ENCODE data around the gene DHX34.

DNA sequence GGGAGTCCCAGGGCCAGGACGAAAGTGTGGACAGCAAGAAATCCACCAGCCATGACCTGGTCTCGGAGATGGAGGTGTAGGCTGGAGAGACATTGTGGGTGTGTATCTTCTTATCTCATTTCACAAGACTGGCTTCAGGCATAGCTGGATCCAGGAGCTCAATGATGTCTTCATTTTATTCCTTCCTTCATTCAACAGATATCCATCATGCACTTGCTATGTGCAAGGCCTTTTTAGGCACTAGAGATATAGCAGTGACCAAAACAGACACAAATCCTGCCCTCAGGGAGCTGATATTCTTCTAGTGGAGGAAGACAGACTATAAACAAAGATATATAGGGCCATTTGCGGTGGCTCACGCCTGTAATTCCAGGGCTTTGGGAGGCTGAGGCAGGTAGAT is 7.4 kb upstream of the DHX34 start:
- TF ChIP-seq, protein P1, sequence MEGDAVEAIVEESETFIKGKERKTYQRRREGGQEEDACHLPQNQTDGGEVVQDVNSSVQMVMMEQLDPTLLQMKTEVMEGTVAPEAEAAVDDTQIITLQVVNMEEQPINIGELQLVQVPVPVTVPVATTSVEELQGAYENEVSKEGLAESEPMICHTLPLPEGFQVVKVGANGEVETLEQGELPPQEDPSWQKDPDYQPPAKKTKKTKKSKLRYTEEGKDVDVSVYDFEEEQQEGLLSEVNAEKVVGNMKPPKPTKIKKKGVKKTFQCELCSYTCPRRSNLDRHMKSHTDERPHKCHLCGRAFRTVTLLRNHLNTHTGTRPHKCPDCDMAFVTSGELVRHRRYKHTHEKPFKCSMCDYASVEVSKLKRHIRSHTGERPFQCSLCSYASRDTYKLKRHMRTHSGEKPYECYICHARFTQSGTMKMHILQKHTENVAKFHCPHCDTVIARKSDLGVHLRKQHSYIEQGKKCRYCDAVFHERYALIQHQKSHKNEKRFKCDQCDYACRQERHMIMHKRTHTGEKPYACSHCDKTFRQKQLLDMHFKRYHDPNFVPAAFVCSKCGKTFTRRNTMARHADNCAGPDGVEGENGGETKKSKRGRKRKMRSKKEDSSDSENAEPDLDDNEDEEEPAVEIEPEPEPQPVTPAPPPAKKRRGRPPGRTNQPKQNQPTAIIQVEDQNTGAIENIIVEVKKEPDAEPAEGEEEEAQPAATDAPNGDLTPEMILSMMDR (IDR thresholded peaks at IDR 0.05; ENCODE audit: poor library complexity), result no peak
- no peak for TF ChIP-seq EZH2 (IDR thresholded peaks at IDR 0.05; ENCODE audit: borderline replicate concordance)

Data from hepatocyte (in vitro differentiated cells).